GM23338 (cell line): ENCODE data around the gene ADGRG6. TPM values are rescaled to one million over a fixed set of nuclear protein-coding genes. Genes with fewer than 3 reads are reported as not detected.

Experiments used
- ATAC-seq: fragments of 200-7000 bp; cut with Tn5 transposase; 3 replicates; pipeline ENCODE4 v1.9.1; 2020
- DNase-seq: peaks from one replicate; pipeline ENCODE4 v3.0.0-alpha.2; 2015; ENCODE audit warnings: low spot score
- H2AFZ ChIP-seq: fragments of 200-600 bp; sonication (generic); 2 replicates; pipeline ENCODE4 v1.8.0; 2016; ENCODE audit warnings: antibody characterized with exemption, mild to moderate bottlenecking, moderate library complexity
- H3F3A ChIP-seq: fragments of 200-600 bp; sonication (generic); replicated peaks from 2 replicates; pipeline ENCODE4 v1.8.0; 2017; ENCODE audit warnings: antibody characterized with exemption, mixed run types, low read depth
- H3K27ac ChIP-seq: fragments of 200-600 bp; sonication (generic); 2 replicates; pipeline ENCODE4 v1.6.1; 2016; ENCODE audit warnings: low read depth
- H3K27me3 ChIP-seq: fragments of 200-600 bp; sonication (generic); 2 replicates; pipeline ENCODE4 v1.8.0; 2016; ENCODE audit warnings: mild to moderate bottlenecking, mixed run types, moderate library complexity; ENCODE audit not compliant: insufficient read depth
- H3K36me3 ChIP-seq: fragments of 200-600 bp; sonication (generic); 2 replicates; pipeline ENCODE4 v1.8.0; 2016; ENCODE audit warnings: mild to moderate bottlenecking; ENCODE audit not compliant: insufficient read depth
- H3K4me1 ChIP-seq: fragments of 200-600 bp; sonication (generic); 2 replicates; pipeline ENCODE4 v1.8.0; 2016; ENCODE audit warnings: mild to moderate bottlenecking, moderate library complexity; ENCODE audit not compliant: insufficient read depth
- H3K4me2 ChIP-seq: fragments of 200-600 bp; sonication (generic); 2 replicates; pipeline ENCODE4 v1.7.1; 2017; ENCODE audit warnings: mixed run types
- H3K4me3 ChIP-seq: fragments of 200-600 bp; sonication (generic); 2 replicates; pipeline ENCODE4 v1.6.1; 2016; ENCODE audit warnings: mixed run types
- H3K79me2 ChIP-seq: fragments of 200-600 bp; sonication (generic); replicated peaks from 2 replicates; pipeline ENCODE4 v1.8.0; 2017; ENCODE audit warnings: mild to moderate bottlenecking; ENCODE audit not compliant: insufficient read depth
- H3K9me2 ChIP-seq: fragments of 200-600 bp; sonication (generic); 2 replicates; pipeline ENCODE4 v1.8.0; 2017; ENCODE audit not compliant: insufficient read depth
- H4K20me1 ChIP-seq: fragments of 200-600 bp; sonication (generic); replicated peaks from 2 replicates; pipeline ENCODE4 v1.8.0; 2017; ENCODE audit warnings: mild to moderate bottlenecking; ENCODE audit not compliant: insufficient read depth
- H3K27ac Mint-ChIP-seq: 2 replicates; pipeline ENCODE4 v1.8.0; 2020; ENCODE audit warnings: inconsistent platforms, mild to moderate bottlenecking, moderate library complexity, mixed read lengths
- H3K27me3 Mint-ChIP-seq: 3 replicates; pipeline ENCODE4 v1.8.0; 2022; ENCODE audit warnings: low read depth, mild to moderate bottlenecking, moderate library complexity, mixed read lengths, inconsistent platforms; ENCODE audit not compliant: insufficient read depth, poor library complexity
- H3K36me3 Mint-ChIP-seq: 3 replicates; pipeline ENCODE4 v1.8.0; 2021; ENCODE audit warnings: low read depth, mild to moderate bottlenecking, inconsistent platforms, moderate library complexity, mixed read lengths
- H3K4me1 Mint-ChIP-seq: 3 replicates; pipeline ENCODE4 v1.8.0; 2020; ENCODE audit warnings: mild to moderate bottlenecking, inconsistent platforms, mixed read lengths
- H3K4me3 Mint-ChIP-seq: 3 replicates; pipeline ENCODE4 v1.8.0; 2021; ENCODE audit warnings: moderate library complexity, mild to moderate bottlenecking, inconsistent platforms, mixed read lengths
- H3K9me3 Mint-ChIP-seq: 3 replicates; pipeline ENCODE4 v1.8.0; 2020; ENCODE audit warnings: moderate library complexity, mild to moderate bottlenecking, inconsistent platforms, mixed read lengths
- CREB1 ChIP-seq: fragments of 250-450 bp; sonication (Bioruptor Pico); IDR thresholded peaks from 2 replicates; pipeline ENCODE4 v1.5.0; 2020; ENCODE audit warnings: low read depth, mild to moderate bottlenecking, moderate library complexity
- CTCF ChIP-seq, 2 experiments: fragments of 200-600 bp in 1 of 2; sonication (generic) in 1 of 2; conservative IDR thresholded peaks; 2 replicates each; pipeline versions ENCODE4 v1.5.1 to v1.6.1; 2016 to 2017; ENCODE audit warnings: antibody characterized with exemption in 2 of 2, low read depth in 2 of 2, mild to moderate bottlenecking in 2 of 2, moderate library complexity in 1 of 2
- ETS1 ChIP-seq: IDR thresholded peaks from 2 replicates; pipeline ENCODE4 v1.6.1; 2016; ENCODE audit warnings: antibody characterized with exemption
- EZH2 ChIP-seq: fragments of 200-600 bp; sonication (generic); IDR thresholded peaks from one replicate; pipeline ENCODE4 v1.8.0; 2017; ENCODE audit warnings: antibody characterized with exemption, mild to moderate bottlenecking, low read depth; ENCODE audit not compliant: unreplicated experiment
- EZH2phosphoT487 ChIP-seq: fragments of 200-600 bp; sonication (generic); IDR thresholded peaks from one replicate; pipeline ENCODE4 v1.8.1; 2018; ENCODE audit warnings: antibody characterized with exemption; ENCODE audit not compliant: unreplicated experiment
- POLR2AphosphoS5 ChIP-seq: IDR thresholded peaks from 2 replicates; pipeline ENCODE4 v1.6.1; 2016; ENCODE audit warnings: antibody characterized with exemption, low read depth
- STAT1 ChIP-seq: IDR thresholded peaks from one replicate; pipeline ENCODE4 v1.6.1; 2016; ENCODE audit warnings: antibody characterized with exemption; ENCODE audit not compliant: unreplicated experiment
- polyA plus RNA-seq: library from polyadenylated mRNA; unstranded; fragments of >200 nt; fragmentation: Nextera tagmentation; extraction: Ambion mirVana; gene quantifications from 2 replicates; pipeline ENCODE4 v1.2.1, GENCODE V29; 2016
- total RNA-seq: library from RNA; depleted of rRNA; stranded (reverse); fragments of >200 nt; shearing (Covaris generic); gene quantifications from 2 replicates; pipeline ENCODE4 v1.2.3, GENCODE V29; 2014
- TF ChIP-seq, protein P1 (sequence below): IDR thresholded peaks from one replicate; pipeline ENCODE4 v1.6.1; 2018; ENCODE audit warnings: antibody characterized with exemption; ENCODE audit not compliant: unreplicated experiment

Gene ADGRG6
- total and polyA plus RNA-seq, 2 experiments from 2014 or later, result 1.3 to 7.7 TPM

DNA sequence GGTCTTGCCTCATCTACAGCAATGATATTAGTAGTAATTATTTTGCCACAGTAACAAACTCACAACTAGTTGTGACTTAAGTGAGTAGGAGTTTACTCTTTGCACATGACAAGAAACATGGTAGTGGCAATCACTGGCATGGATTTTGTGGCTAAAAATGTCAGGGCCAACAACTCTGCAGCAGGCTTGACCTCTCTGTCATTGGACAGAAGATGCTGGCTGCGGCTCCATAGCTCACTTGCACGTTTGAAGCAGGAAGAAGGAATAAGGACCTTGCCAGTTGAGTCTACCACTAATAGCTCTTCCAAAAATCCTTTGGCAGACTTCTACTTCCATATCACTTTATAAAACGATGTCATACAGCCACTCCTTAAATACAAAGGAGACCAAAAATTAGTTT, 117.3 kb downstream of the ADGRG6 start (continued):
- TF ChIP-seq CTCF (conservative IDR thresholded peaks at IDR 0.05; ENCODE audit: low read depth in 2 of 2), result no peak

DNA sequence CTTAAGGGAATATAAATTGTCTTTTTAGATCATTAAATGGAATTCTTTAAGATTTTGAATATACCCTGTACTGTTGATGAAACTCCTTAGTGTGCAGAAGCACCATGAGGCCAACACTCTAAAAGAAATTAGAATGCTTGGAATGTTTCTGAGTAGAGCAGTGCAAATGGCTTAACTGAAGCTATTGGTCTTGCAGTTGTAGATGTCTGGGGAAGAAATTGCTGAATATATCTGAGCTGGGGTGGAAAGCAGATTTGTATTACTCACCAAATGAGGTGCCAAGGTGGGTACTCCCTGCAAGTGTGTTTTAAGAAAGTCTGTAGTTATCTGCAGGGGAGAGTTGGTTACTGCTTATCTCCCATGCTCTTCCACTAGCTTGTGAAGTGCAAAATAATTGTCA, 119.0 kb downstream of the ADGRG6 start:
- TF ChIP-seq EZH2phosphoT487 (no peak), CREB1 (no peak), POLR2AphosphoS5 (no peak), ETS1 (no peak), EZH2 (no peak), CTCF (conservative IDR thresholded peaks at IDR 0.05; ENCODE audit: low read depth in 2 of 2) (no peak)
- DNase-seq (no peak), ATAC-seq (no peak)
- Mint-ChIP-seq H3K36me3 (peaks cover 6% of the 10 kb centered on the region; the same call in 2 of the 3 replicates), H3K9me3 (peaks cover 7% of the 10 kb centered on the region), H3K4me1 (peaks cover 21% of the 10 kb centered on the region), H3K27me3 (no peaks in the 10 kb centered on the region), H3K27ac (no peak overlapping the region), H3K4me3 (no peak overlapping the region)
- peaks cover 7% of the 10 kb centered on the region; the same call in 1 of the 2 replicates for H3K9me2 ChIP-seq
- H3K79me2 ChIP-seq, result no peaks in the 10 kb centered on the region
- H3F3A ChIP-seq, result no peaks in the 10 kb centered on the region
- no peak overlapping the region for H3K4me3 ChIP-seq
- no peaks in the 10 kb centered on the region for H4K20me1 ChIP-seq
- no peak overlapping the region; the same call in 1 of the 2 replicates for H3K4me2 ChIP-seq
- H3K36me3 ChIP-seq, result no peaks in the 10 kb centered on the region
- H3K4me1 ChIP-seq, result peaks cover 37% of the 10 kb centered on the region
- H3K27ac ChIP-seq, result no peak overlapping the region
- H2AFZ ChIP-seq, result no peak overlapping the region
- no peaks in the 10 kb centered on the region for H3K27me3 ChIP-seq

DNA sequence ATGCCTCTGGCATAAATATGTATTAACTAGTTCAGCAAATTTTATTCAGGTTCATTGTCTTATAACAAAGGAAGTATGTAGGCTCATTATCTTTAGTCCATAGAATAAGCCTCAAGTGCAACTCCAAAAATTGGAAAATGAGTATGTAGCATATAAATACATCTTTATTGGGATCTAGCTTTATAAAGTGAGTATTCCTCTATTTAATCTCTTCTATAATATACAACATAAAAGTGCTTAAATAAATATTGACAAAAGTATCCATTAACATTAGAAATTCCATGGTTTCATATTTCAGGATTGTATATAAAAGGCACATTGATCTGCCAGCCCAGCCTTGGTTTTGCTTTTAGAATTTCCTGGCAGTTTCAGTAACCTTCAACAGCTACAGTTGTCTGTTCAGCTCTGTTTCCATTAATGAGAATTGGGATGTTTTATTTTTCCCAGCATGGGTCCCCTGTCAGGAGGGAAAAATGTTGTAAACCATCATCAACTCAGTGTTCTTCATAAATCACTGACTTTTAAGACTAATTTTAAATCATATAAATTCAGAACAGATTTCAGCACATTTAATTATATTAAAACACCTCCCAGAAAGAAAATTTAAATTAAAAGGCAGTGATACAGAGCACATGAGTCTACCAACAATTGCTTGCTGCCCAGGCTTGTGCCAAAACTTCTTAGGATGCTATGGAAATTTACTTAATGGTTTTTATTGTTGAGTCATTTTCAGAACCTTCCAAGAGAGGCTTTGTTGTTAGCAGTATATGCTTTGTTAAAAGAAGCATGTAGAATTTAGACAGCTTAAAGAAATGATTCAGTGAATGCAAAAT, 119.7 kb downstream of the ADGRG6 start:
- Mint-ChIP-seq H3K27me3 (no peaks in the 10 kb centered on the region), H3K36me3 (peaks cover 6% of the 10 kb centered on the region; the same call in 2 of the 3 replicates), H3K4me3 (no peak overlapping the region), H3K27ac (no peak overlapping the region), H3K4me1 (peaks cover 15% of the 10 kb centered on the region), H3K9me3 (peaks cover 7% of the 10 kb centered on the region)
- ATAC-seq (no peak), DNase-seq (no peak)
- H3K79me2 ChIP-seq, result no peaks in the 10 kb centered on the region
- no peak overlapping the region for H3K4me2 ChIP-seq
- H3K4me3 ChIP-seq, result no peak overlapping the region
- no peaks in the 10 kb centered on the region for H3K27me3 ChIP-seq
- H3K36me3 ChIP-seq, result no peaks in the 10 kb centered on the region
- peaks cover 30% of the 10 kb centered on the region for H3K4me1 ChIP-seq
- H3K9me2 ChIP-seq, result peaks cover 7% of the 10 kb centered on the region; the same call in 1 of the 2 replicates
- H2AFZ ChIP-seq, result no peak overlapping the region
- no peak overlapping the region for H3K27ac ChIP-seq
- no peaks in the 10 kb centered on the region for H3F3A ChIP-seq
- H4K20me1 ChIP-seq, result no peaks in the 10 kb centered on the region
- TF ChIP-seq EZH2 (no peak), POLR2AphosphoS5 (no peak), STAT1 (no peak), CTCF (conservative IDR thresholded peaks at IDR 0.05; ENCODE audit: low read depth in 2 of 2) (no peak)
- TF ChIP-seq, protein P1, sequence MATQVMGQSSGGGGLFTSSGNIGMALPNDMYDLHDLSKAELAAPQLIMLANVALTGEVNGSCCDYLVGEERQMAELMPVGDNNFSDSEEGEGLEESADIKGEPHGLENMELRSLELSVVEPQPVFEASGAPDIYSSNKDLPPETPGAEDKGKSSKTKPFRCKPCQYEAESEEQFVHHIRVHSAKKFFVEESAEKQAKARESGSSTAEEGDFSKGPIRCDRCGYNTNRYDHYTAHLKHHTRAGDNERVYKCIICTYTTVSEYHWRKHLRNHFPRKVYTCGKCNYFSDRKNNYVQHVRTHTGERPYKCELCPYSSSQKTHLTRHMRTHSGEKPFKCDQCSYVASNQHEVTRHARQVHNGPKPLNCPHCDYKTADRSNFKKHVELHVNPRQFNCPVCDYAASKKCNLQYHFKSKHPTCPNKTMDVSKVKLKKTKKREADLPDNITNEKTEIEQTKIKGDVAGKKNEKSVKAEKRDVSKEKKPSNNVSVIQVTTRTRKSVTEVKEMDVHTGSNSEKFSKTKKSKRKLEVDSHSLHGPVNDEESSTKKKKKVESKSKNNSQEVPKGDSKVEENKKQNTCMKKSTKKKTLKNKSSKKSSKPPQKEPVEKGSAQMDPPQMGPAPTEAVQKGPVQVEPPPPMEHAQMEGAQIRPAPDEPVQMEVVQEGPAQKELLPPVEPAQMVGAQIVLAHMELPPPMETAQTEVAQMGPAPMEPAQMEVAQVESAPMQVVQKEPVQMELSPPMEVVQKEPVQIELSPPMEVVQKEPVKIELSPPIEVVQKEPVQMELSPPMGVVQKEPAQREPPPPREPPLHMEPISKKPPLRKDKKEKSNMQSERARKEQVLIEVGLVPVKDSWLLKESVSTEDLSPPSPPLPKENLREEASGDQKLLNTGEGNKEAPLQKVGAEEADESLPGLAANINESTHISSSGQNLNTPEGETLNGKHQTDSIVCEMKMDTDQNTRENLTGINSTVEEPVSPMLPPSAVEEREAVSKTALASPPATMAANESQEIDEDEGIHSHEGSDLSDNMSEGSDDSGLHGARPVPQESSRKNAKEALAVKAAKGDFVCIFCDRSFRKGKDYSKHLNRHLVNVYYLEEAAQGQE, result no peak
